ENCODE results near the gene PPP2R5D.

- TF ChIP-seq POLR2AphosphoS5 (IDR thresholded peaks at IDR 0.05), result no peak
- TF ChIP-seq CTCF (IDR thresholded peaks at IDR 0.05), result no peak
- TF ChIP-seq POLR2A (IDR thresholded peaks at IDR 0.05), result no peak
Observed at GRCh38 chr6:43054206-43054943, 70.0 kb downstream of the PPP2R5D start.
